Activated CD4-positive, alpha-beta memory T cell treated with anti-CD3 and anti-CD28 coated beads for 36 hours (primary cell): ENCODE measurements around the gene MTIF2. TPM values are rescaled to one million over a fixed set of nuclear protein-coding genes. Genes with fewer than 3 reads are reported as not detected.

ENCODE experiments used
- CTCF ChIA-PET: fragments of 350-600 bp; sonication (Branson Sonifier 250); formaldehyde crosslinking; loops from one replicate; lab custom pipeline; 2021; ENCODE audit warnings: antibody characterized with exemption, inconsistent platforms; lab: Charles Lee
- POLR2A ChIA-PET: fragments of 350-600 bp; sonication (Branson Sonifier 250); formaldehyde crosslinking; loops from one replicate; lab custom pipeline; 2021; ENCODE audit warnings: antibody characterized with exemption; lab: Charles Lee
- DNase-seq: peaks from one replicate; pipeline ENCODE4 v3.0.0-alpha.2; 2020
- H3K27ac Mint-ChIP-seq: one replicate; pipeline ENCODE4 v1.8.0; 2021; ENCODE audit warnings: mixed read lengths
- H3K27me3 Mint-ChIP-seq: one replicate; pipeline ENCODE4 v1.8.0; 2021; ENCODE audit warnings: mixed read lengths
- H3K36me3 Mint-ChIP-seq: one replicate; pipeline ENCODE4 v1.8.0; 2021; ENCODE audit warnings: mixed read lengths
- H3K4me1 Mint-ChIP-seq: one replicate; pipeline ENCODE4 v1.8.0; 2021; ENCODE audit warnings: low read depth, mixed read lengths
- H3K4me3 Mint-ChIP-seq: one replicate; pipeline ENCODE4 v1.8.0; 2021; ENCODE audit warnings: mild to moderate bottlenecking, mixed read lengths
- H3K9me3 Mint-ChIP-seq: one replicate; pipeline ENCODE4 v1.8.0; 2021; ENCODE audit warnings: mixed read lengths
- intact Hi-C: fragments of 100-400 bp; cut with micrococcal nuclease; formaldehyde crosslinking; loops from one replicate; pipeline ENCODE4 v1.15.1; 2023
- total RNA-seq, 2 experiments: library from RNA; stranded (reverse); gene quantifications; one replicate each; pipeline ENCODE4 v1.2.3, GENCODE V29; 2021

The MTIF2 gene
- total RNA-seq, 2 experiments from 2014 or later: 42.7 to 43.2 TPM

GRCh38 chr2:55239656-55240222 lies 29.3 kb downstream of the MTIF2 start:
- Mint-ChIP-seq H3K27ac (no peak overlapping the region), H3K4me1 (peaks cover 12% of the 10 kb centered on the region), H3K9me3 (no peaks in the 10 kb centered on the region), H3K36me3 (peaks cover 32% of the 10 kb centered on the region), H3K4me3 (no peak overlapping the region), H3K27me3 (no peaks in the 10 kb centered on the region)
- intact Hi-C loops: no loop called here
- DNase-seq: no peak
- CTCF ChIA-PET: interaction anchor here (1.4 kb wide), 1 partner anchor 19 kb away, joined by 3 read pairs; no protein-coding TSS in a partner anchor
- POLR2A ChIA-PET: no interaction called here

- Mint-ChIP-seq H3K36me3 (peaks cover 48% of the 10 kb centered on the region), H3K9me3 (no peaks in the 10 kb centered on the region), H3K4me3 (no peak overlapping the region), H3K4me1 (peaks cover 26% of the 10 kb centered on the region), H3K27me3 (no peaks in the 10 kb centered on the region), H3K27ac (no peak overlapping the region)
- intact Hi-C loops: no loop called here
- POLR2A ChIA-PET: interaction anchor here (1.2 kb wide), 1 partner anchor 12 kb away, joined by 3 read pairs; no protein-coding TSS in a partner anchor
- DNase-seq: no peak
- CTCF ChIA-PET: no interaction called here
Measured at GRCh38 chr2:55236992-55237543, 32.0 kb downstream of the MTIF2 start.

GRCh38 chr2:55235724-55236538 lies 33.1 kb downstream of the MTIF2 start:
- ChIA-PET POLR2A (interaction anchor here (1.0 kb wide), 1 partner anchor 13 kb away, joined by 4 read pairs; no protein-coding TSS in a partner anchor), CTCF (no interaction called here)
- Mint-ChIP-seq H3K9me3 (no peaks in the 10 kb centered on the region), H3K27me3 (no peaks in the 10 kb centered on the region), H3K36me3 (peaks cover 48% of the 10 kb centered on the region), H3K27ac (peak overlapping the region; percentile 94), H3K4me1 (peaks cover 32% of the 10 kb centered on the region), H3K4me3 (no peak overlapping the region)
- DNase-seq: no peak
- intact Hi-C loops: no loop called here

GRCh38 chr2:55233658-55233940 lies 35.4 kb downstream of the MTIF2 start:
- Mint-ChIP-seq H3K36me3 (peaks cover 46% of the 10 kb centered on the region), H3K4me3 (peak overlapping the region; percentile 96), H3K27me3 (no peaks in the 10 kb centered on the region), H3K9me3 (no peaks in the 10 kb centered on the region), H3K27ac (peak overlapping the region; percentile 94), H3K4me1 (peaks cover 49% of the 10 kb centered on the region)
- POLR2A ChIA-PET: no interaction called here
- CTCF ChIA-PET: no interaction called here
- DNase-seq: no peak
- intact Hi-C loops: loop anchor here (2.0 to 5.0 kb wide), 3 partner anchors 49 to 661 kb away; partner anchors contain the start of gene EML6

- peak; percentile 63 for DNase-seq
- Mint-ChIP-seq H3K9me3 (no peaks in the 10 kb centered on the region), H3K27ac (peak overlapping the region; percentile 94), H3K4me1 (peaks cover 55% of the 10 kb centered on the region), H3K36me3 (peaks cover 46% of the 10 kb centered on the region), H3K27me3 (no peaks in the 10 kb centered on the region), H3K4me3 (peak overlapping the region; percentile 96)
- POLR2A ChIA-PET: interaction anchor here (1.0 to 1.5 kb wide), 6 partner anchors 10 to 384 kb away, joined by 3 to 22 read pairs (median 4); partner anchors contain the start of gene RTN4
- intact Hi-C loops: loop anchor here (1.0 to 5.0 kb wide), 10 partner anchors 10 to 661 kb away; partner anchors contain the start of genes CFAP36, EML6, MTIF2 and PPP4R3B
- CTCF ChIA-PET: interaction anchor here (1.5 kb wide), 1 partner anchor 10 kb away, joined by 6 read pairs; no protein-coding TSS in a partner anchor
Measured at GRCh38 chr2:55232863-55233657, 36.0 kb downstream of the MTIF2 start.

GRCh38 chr2:55232084-55232862 lies 36.8 kb downstream of the MTIF2 start, which contains the start of the genes CLHC1 and RPS27A:
TSS of gene CLHC1 (minus strand) at chr2:55232293. CDS start at chr2:55222411, 9,882 bp downstream.
TSS of gene RPS27A (plus strand) at chr2:55232688. CDS start at chr2:55232825, 137 bp downstream.
- intact Hi-C loops: loop anchor here (1.0 to 5.0 kb wide), 10 partner anchors 9 to 660 kb away; partner anchors contain the start of genes CFAP36, EML6, MTIF2 and PPP4R3B
- Mint-ChIP-seq H3K36me3 (peaks cover 50% of the 10 kb centered on the region), H3K27ac (peak within 1 kb of the TSS; percentile 94), H3K9me3 (no peaks in the 10 kb centered on the region), H3K4me3 (peak within 1 kb of the TSS; percentile 96), H3K4me1 (peaks cover 60% of the 10 kb centered on the region), H3K27me3 (no peaks in the 10 kb centered on the region)
- ChIA-PET POLR2A (interaction anchor here (0.7 to 1.5 kb wide), 7 partner anchors 9 to 386 kb away, joined by 3 to 22 read pairs (median 4); partner anchors contain the start of gene RTN4), CTCF (interaction anchor here (1.5 kb wide), 1 partner anchor 9 kb away, joined by 6 read pairs; no protein-coding TSS in a partner anchor)
- peak; percentile 95 for DNase-seq

- no peaks in the 10 kb centered on the region for H3K27me3 Mint-ChIP-seq
- peak overlapping the region; percentile 94 for H3K27ac Mint-ChIP-seq
- peak overlapping the region; percentile 96 for H3K4me3 Mint-ChIP-seq
- intact Hi-C loops: loop anchor here (1.0 to 5.0 kb wide), 10 partner anchors 8 to 659 kb away; partner anchors contain the start of genes CFAP36, EML6, MTIF2 and PPP4R3B
- no peak for DNase-seq
- peaks cover 48% of the 10 kb centered on the region for H3K36me3 Mint-ChIP-seq
- ChIA-PET CTCF (no interaction called here), POLR2A (interaction anchor here (0.6 kb wide), 1 partner anchor 232 kb away, joined by 3 read pairs; no protein-coding TSS in a partner anchor)
- no peaks in the 10 kb centered on the region for H3K9me3 Mint-ChIP-seq
- H3K4me1 Mint-ChIP-seq: peaks cover 60% of the 10 kb centered on the region
Measured at GRCh38 chr2:55231546-55232083, 37.4 kb downstream of the MTIF2 start.

- peaks cover 57% of the 10 kb centered on the region for H3K4me1 Mint-ChIP-seq
- DNase-seq: no peak
- intact Hi-C loops: loop anchor here (5.0 kb wide), 2 partner anchors 52 to 658 kb away; no protein-coding TSS in a partner anchor
- H3K27ac Mint-ChIP-seq: no peak overlapping the region
- H3K4me3 Mint-ChIP-seq: peak overlapping the region; percentile 6
- ChIA-PET POLR2A (no interaction called here), CTCF (no interaction called here)
- H3K9me3 Mint-ChIP-seq: no peaks in the 10 kb centered on the region
- peaks cover 40% of the 10 kb centered on the region for H3K36me3 Mint-ChIP-seq
- no peaks in the 10 kb centered on the region for H3K27me3 Mint-ChIP-seq
Measured at GRCh38 chr2:55230551-55230950, 38.5 kb downstream of the MTIF2 start.

GRCh38 chr2:55229221-55229620 lies 39.8 kb downstream of the MTIF2 start:
- peak overlapping the region; percentile 1 for H3K27ac Mint-ChIP-seq
- intact Hi-C loops: no loop called here
- no peaks in the 10 kb centered on the region for H3K9me3 Mint-ChIP-seq
- peaks cover 27% of the 10 kb centered on the region for H3K36me3 Mint-ChIP-seq
- no peak overlapping the region for H3K4me3 Mint-ChIP-seq
- CTCF ChIA-PET: no interaction called here
- DNase-seq: no peak
- POLR2A ChIA-PET: no interaction called here
- peaks cover 45% of the 10 kb centered on the region for H3K4me1 Mint-ChIP-seq
- H3K27me3 Mint-ChIP-seq: no peaks in the 10 kb centered on the region

GRCh38 chr2:55228226-55228563 lies 40.8 kb downstream of the MTIF2 start:
- CTCF ChIA-PET: no interaction called here
- H3K27me3 Mint-ChIP-seq: no peaks in the 10 kb centered on the region
- no peak overlapping the region for H3K4me3 Mint-ChIP-seq
- peaks cover 17% of the 10 kb centered on the region for H3K36me3 Mint-ChIP-seq
- POLR2A ChIA-PET: no interaction called here
- no peaks in the 10 kb centered on the region for H3K9me3 Mint-ChIP-seq
- H3K27ac Mint-ChIP-seq: peak overlapping the region; percentile 69
- DNase-seq: no peak
- intact Hi-C loops: no loop called here
- H3K4me1 Mint-ChIP-seq: peaks cover 38% of the 10 kb centered on the region
